DMS153 treated with DMSO at 0.1 percent for 48 hours (cell line): Measurements from ENCODE around the gene ST3GAL6.
"Not testable (repeated sequence)": the region's sequence is repeated elsewhere in the genome, so short reads cannot be mapped to it uniquely, and the experiment has no call there.

Source experiments
- DNase-seq: peaks from one replicate; lab custom pipeline; 2025; ENCODE audit not compliant: unreplicated experiment; lab: John Stamatoyannopoulos, UW

ST3GAL6 gene

DNA sequence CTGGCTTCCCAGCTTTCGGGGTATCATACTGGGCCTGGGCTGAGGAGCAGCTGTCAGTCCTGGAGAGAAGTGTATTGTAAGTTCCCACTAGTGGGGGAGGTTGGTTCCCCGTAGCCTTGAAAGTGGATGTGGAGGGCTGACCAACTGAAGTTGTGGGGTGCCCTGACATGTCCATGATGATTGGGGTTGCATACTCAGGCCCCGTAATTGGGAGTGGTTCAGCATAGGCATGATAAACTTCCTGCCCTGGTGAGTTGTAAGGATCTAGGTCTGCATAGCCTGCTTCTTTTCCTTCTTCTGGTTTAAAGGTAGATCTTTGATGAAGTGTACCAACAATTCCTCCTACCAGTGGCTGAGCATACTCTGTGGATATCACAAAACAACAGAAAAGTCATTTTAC is 36.3 kb downstream of the ST3GAL6 start:
- no peak for DNase-seq

DNA sequence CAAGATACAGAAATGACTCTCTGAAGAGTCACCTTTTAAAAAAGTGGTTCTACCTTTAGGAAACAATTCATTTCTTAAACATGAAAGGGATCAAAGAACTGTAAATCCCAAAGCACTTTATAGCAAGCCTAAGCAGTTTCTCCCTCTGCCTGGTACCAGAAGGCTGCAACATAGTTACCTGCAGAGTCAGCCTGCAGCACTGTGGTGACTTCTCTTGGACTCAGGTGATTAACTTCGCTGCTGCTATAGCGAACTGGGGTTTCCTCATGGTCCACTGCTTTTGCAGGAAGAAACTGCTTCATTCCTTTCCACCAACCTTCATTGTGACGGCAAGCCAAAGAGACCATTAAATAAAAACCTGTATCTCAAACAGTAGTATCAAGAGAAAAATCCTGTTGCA is 37.3 kb downstream of the ST3GAL6 start:
- DNase-seq = no peak

DNA sequence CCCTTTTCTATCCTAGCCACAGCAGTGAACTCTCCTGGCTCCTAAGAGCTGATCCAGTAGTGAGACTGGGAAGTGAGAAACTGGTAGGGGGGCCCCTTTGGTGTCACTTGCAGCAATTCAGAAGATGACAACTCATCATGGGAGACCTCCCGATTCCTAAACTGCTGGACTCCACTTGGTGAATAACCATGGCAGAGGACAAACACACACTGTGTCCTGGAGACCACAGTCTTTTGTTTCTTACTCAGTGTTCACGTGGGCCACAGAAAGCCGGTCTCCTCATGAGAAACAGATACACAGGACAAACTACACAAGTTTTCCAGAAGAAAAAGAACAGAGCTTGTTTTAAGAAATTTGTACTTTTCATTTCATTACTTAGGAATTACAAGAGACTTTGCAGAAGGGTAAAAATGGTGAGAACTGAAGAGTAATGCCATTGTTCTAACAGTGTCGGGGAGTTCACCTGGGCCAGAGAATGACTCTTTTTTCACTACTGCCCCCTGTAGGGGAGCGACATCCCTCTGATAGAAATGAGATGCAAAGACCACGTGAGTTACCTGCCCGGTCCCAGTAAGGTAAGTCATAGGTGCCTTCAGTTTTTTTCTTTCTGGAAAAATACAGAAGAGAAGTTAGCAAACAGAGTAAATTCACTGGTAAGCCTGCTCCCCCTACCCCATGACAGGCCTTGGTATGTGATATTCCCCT is 38.1 kb downstream of the ST3GAL6 start:
- DNase-seq = no peak

DNA sequence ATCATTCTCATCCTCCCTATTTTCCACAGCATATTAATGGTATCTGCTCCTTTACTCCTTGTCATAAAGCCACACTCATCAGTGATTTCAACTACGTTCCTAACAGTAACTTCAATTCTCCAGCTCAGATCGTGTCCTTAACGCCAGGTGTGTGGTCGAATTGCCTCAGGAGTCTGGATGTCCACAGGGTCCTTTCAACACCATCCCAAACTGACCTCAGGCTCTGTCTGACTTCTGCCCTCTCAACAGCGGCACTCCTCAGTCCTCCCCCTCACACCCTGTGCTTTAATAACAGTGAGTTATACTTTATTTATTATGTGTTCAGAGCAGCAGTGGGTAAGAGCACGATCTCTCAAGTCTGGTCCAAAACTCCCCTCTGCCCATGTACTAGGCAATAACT is 42.4 kb downstream of the ST3GAL6 start:
- no peak for DNase-seq

DNA sequence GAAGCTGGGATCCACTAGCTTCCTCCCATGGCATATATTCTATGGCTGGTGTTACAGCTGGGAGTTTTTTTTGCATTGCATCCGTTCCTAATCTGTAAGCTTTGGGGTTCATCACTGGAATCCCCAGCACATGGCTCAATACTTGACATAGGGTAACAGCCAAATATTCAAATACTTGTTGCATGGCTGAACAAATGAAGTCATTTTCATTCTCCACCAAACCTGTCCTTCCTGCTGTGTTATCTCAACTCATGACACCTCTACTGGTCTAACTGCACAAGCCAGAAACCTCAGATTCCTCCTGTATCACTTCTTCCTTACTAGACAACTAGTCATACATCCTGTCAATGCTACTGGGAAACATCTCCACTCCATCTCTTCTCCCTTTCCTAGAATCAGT is 43.4 kb downstream of the ST3GAL6 start:
- DNase-seq = no peak

DNA sequence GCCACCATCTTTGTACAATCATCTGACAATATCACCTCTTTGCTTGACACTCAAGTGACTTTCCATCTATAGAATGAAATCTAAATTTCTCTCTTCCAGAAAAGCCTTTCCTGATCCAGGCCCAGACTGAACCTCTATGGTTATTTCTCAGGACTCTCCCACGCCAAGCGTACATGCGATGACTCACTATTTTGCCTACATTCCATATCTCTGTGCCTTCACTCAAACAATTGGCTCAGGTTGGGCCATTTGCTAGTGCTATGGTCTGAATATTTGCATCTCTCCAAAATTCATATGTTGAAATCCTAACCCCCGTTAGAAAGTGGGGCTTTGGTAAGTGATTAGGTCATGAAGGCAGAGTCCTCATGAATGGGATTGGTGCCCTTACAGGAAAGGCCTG is 43.9 kb downstream of the ST3GAL6 start:
- no peak for DNase-seq

DNA sequence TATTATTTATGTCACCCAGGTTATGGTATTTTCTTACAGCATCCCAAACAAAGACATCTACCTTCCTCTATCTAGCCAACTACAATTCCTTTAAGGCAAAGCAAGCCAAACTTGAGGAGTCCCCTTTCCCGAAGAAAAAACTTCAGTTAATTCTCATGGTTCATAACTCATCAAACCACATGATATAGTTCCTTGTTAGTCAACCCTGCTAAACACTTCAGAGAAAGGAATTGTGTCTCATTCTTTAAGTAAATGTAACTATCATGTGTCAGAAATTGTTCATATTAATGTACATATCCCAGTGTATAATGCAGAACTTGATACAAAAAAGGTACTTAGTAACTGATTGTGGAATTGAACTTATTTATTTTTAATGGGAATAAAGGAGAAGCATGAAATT is 44.4 kb downstream of the ST3GAL6 start:
- DNase-seq = no peak

DNA sequence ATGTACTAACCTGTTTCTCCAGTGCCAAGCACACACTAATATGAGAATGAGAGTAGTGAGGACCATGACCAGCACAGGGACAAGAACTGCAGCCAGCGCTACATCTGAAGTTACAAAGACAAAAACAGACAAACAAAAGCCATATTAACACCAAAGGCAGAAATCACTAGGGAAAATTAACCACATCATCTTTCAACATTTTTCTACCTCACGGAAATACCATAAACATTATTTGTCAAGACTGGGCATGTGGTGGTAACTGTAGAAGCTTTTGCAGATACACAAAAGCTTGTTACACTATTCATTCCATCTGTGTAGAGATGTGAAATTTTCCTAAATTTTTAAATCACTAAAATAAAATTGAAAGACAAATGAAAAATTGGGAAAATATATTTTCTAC is 44.9 kb downstream of the ST3GAL6 start:
- DNase-seq = no peak

DNA sequence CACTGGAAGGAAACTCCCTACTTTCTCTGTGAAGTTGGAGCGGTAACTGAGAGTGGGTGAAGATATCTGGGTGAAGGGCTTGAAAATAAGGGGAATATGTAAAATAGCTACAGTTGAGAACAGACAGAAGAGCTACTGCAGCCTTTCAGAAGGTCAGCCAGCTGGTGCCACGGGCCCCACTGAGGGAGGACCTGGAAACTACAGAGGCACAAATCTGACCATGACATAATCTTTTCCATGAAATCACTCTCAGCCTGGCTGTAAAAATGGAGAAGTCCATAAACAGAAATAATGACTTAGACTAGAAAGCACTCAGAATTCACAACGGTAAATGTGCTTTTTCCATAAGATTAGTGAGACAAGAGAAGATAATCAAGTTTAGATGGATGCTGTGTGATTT is 46.4 kb downstream of the ST3GAL6 start:
- no peak for DNase-seq

DNA sequence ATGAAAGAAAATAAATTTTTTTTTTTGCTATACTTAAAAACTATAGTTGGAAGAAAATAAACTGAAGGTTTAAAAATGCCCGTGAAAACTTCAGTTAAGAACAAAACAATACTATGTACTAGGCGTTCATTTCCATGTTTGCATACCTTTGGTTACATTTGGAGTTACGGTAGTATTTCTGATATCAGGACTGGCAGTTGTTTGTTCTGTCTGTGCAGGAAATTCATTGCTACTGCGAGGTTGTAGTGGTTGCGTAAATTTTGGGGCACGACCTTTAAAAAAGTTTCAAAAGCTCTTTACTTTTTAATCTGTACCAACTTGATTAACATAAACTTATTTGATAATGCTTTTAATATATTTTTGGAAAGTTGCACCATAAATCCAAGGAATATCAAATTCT is 47.9 kb downstream of the ST3GAL6 start:
- no peak for DNase-seq

DNA sequence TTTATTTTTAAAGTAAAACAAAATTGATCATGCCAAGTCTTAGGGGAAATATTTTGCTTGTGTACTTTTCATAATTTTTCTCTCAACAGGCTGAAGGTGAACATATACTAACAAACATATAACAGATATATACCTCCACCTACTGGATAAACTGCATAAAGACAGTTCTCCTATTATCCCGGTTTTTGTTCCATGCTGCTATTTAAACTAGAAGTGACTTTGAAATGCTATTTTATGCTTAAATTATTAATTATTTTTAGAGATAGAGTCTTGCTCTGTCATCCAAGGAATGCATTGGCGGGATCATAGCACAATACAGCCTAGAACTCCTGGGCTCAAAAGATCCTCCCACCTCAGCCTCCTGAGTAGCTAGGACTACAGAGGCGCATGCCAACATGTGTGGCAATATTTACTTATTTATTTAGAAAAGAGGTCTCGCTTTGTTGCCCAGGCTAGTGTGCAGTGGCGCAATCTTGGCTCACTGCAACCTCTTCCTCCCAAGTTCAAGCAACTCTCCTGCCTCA is 49.8 kb downstream of the ST3GAL6 start:
- DNase-seq = peak; percentile 39

DNA sequence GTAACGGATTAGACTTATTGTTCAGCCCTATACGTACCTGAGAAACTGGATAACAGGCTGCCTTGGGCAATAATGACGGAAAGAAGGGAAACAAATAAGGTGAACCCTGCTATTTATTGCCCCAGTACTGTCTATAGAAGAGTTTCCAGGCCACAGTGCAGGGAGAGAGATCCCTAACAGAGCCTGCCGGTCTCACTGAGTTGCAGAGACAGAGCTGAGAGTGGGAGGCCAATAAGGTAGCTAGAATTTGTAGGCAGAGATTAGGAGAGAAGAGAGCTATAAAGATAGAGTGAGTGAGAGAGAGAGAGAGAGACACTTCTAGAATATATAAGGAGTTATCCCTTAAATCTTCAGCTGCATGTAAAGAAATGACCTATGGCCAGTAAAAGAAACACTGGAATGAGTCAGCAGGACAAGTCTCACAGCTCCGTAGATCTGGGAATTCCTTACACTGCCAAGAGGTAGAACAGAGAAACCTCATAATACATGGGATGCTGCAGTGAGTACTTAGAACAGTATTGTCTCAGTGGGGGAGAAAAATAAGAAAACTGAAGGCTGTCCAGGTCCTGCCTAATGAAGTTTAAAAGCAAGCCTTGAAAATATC is 51.8 kb downstream of the ST3GAL6 start:
- DNase-seq = no peak

DNA sequence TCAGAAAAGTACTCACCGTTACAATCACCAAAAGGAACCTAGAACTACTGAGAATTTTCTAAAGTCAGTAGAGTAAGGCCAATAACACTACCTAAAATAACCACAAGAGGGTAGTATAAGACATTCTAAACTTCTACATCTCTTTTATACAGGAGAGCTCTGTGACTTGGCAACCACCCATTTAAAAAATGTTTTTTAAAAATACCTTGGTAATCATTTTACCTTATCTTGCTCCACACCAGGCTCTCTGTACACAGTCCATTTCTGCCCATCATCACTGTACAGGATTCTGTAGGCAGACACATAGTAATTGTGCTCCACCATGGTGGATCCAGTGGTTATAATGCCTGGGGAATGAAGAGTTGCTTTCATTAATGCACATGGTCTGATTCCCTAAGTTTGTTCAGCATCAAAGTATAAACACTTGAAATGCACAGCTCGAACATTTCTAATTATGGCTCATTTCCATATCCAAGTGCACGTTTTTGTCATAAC is 54.5 kb downstream of the ST3GAL6 start:
- peak; percentile 31 for DNase-seq

DNA sequence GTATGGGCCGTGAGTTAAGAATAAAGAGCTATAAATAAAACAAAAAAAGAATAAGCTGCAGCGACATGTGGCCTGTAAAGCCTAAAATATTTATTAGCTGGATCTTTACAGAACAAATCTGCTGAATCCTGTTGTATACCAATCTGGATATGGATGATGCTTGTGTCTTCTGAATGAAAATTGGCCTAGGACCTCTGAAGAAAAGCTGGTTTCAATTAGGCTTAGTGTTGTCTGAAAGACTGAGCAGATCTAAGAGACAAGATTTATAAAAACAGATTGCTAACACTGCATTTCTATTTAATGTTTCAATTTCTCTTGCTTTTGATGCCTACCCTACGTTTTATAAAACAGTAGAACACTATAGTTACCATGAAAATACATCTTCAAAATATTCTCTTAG is 57.9 kb downstream of the ST3GAL6 start:
- no peak for DNase-seq

DNA sequence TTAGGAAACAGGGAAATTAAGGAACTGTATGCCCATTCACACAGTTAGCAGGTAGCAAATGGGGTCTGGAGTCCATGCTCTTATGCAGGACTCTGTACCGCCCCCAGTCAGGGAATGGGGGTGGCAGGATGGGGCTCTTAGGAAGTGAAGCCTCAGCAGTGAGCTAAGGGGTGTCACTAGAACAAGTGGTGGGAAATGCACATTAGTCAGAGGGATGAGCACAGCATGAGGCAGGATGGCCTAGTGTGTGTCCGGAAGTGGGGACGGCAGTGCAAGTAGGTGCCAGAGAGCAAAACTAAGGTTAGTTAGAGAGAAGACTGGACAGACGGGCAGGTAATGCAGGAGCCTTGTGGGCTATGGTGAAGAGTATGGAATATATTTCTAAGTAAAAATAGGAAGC is 60.7 kb downstream of the ST3GAL6 start:
- no peak for DNase-seq

DNA sequence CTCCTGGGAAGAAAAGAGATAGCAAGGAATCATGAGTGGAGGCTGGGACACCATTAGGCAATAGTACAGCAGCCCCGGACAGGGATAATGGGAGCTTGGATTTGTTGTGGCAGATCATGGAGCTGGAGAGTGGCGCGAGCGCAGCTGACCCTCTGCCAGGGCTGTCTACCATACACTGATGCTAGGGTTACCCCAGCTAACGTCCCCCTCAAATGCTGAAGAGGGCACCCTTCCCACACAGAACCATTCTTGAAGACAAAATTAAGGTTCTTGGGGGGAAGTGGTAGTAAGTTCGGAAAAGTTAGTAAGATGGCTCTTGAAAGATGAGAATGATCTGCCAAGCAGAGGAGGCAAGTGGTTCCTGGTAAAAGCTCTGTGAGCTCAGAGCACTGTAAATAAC is 61.1 kb downstream of the ST3GAL6 start:
- DNase-seq = no peak

DNA sequence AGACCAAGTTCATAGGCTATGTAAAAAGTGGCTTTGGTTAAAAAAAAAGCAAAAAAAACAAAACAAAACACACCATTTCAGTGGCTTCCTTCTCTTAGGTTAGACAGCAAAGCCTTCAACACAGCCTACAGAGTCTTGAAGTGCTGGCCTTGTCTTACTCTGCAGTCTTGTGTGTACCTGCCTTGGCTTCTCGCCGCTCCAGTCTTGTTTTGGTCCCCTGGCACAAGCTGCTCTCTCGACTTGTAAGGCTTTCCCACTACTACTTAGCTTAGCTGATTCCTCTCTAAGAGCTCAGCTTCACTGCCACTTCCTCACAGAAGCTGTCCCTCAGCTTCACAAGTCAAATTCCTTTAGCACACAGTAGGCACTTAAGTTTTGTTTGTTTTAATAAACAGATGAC is 63.0 kb downstream of the ST3GAL6 start:
- DNase-seq = no peak

DNA sequence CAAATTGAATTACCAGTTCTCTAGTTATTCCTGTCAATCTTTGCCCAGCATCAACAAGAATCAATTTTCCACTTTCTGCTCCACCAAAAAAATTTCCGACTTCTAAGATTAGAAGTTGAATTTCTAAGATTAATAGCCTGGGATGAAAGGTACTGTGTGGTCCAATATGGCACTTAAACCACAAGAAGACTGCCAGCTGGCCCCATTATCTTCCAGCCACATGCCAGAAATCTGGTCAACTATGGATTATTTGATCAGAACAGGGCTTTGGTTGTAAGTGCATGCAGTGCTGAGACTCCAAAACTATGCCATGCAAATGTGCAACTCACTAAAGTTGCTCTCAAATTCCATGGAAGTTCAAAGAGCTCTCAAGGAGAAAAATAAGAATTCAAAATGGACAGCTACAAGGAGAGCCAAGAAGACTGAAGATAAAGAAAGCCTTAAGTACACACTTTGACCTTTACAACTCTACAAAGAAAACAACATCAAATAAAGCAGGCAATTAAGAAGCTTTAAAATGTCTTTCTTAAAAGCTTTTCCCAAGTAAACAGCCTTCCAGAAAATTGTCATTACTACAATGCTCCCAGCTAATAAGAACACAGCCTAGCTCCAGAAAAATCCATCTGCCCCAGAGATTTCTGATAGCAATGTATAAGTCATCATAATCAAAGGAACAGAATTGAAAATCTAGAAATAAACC is 64.2 kb downstream of the ST3GAL6 start:
- DNase-seq = no peak

DNA sequence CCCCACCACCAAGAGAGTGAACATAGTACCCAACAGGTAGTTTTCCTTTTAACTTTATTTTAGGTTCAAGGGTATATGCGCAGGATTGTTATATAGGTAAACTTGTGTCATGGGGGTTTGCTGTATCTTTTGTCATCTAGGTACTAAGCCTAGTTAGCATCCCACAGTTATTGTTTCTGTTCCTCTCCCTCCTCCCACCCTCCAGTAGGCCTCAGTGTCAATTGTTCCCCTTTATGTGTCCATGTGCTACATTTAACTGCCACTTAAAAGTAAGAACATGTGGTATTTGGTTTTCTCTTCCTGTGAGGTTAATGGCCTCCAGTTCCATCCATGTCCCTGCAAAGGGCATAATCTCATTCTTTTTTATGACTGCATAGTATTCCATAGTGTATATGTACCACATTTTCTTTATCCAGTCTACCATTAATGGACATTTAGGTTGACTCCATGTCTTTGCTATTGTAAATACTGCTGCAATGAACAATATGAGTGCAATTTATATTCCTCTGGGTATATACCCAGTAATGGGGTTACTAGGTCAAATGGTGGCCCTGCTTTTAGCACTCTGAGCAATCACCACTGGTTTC is 66.2 kb downstream of the ST3GAL6 start:
- DNase-seq = no peak

DNA sequence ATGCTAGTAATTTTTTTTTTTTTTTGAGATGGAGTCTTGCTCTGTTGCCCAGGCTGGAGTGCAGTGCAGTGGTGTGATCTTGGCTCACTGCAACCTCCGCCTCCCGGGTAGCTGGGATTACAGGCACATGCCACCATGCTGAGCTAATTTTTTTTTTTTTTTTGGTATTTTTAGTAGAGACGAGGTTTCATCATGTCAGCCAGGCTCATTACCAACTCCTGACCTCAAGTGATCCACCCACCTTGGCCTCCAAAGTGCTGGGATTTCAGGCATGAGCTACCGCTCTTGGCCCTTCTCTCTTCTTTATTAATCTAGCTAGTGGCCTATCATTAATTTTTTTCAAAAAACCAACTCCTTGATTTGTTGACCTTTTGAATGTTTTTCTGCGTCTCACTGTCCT is 67.9 kb downstream of the ST3GAL6 start:
- not testable (repeated sequence) for DNase-seq

DNA sequence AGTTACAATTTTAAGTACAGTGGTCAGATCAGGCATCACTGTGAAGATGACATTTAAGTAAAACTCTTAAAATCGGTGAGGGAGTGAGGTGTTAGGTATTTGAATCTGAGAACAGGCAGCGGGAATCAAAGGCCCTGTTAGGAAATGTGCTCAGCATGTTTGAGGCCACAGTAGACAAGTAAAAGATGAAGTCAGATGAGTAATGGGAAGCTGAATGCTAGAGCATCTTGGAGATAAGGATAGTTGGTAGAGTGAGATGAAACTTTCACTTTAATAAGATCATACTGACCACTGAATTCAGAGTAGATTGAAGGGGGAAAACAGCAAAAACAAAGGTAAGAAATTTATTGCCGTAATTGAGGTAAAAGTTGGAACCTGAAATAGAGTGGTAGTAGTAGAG is 76.7 kb downstream of the ST3GAL6 start:
- DNase-seq = no peak
